Esophagus squamous epithelium (tissue), 4 donors: ENCODE data around the gene STAT1.

Experiments
- CTCF ChIP-seq, 6 experiments: fragments of 450-650 bp in 4 of 6; fragments of 200-600 bp in 2 of 6; sonication (generic) in 2 of 6; IDR thresholded peaks; one replicate each; pipeline ENCODE4 v1.5.1; 2016 to 2019; ENCODE audit warnings: antibody characterized with exemption in 6 of 6, mild to moderate bottlenecking in 4 of 6, moderate library complexity in 4 of 6
- POLR2A ChIP-seq, 4 donors: fragments of 450-650 bp; IDR thresholded peaks; one replicate each; pipeline ENCODE4 v1.6.1; 2017; ENCODE audit warnings: antibody characterized with exemption in 4 of 4, mild to moderate bottlenecking in 4 of 4, moderate library complexity in 3 of 4

- TF ChIP-seq POLR2A (IDR thresholded peaks at IDR 0.05) = no peak
- TF ChIP-seq CTCF (IDR thresholded peaks at IDR 0.05) = no peak
These were observed 16.4 kb downstream of the STAT1 start for GRCh38 chr2:190997526-190998113.
